GM19238 (cell line): Measurements from ENCODE around the gene VANGL1.
A peak's percentile ranks its signal among the peaks of the same experiment; 100 is the strongest.

Experiments used
- DNase-seq: peaks from one replicate; pipeline ENCODE4 v3.0.0; 2011; ENCODE audit warnings: low spot score; ENCODE audit not compliant: insufficient read length

VANGL1 gene

DNA sequence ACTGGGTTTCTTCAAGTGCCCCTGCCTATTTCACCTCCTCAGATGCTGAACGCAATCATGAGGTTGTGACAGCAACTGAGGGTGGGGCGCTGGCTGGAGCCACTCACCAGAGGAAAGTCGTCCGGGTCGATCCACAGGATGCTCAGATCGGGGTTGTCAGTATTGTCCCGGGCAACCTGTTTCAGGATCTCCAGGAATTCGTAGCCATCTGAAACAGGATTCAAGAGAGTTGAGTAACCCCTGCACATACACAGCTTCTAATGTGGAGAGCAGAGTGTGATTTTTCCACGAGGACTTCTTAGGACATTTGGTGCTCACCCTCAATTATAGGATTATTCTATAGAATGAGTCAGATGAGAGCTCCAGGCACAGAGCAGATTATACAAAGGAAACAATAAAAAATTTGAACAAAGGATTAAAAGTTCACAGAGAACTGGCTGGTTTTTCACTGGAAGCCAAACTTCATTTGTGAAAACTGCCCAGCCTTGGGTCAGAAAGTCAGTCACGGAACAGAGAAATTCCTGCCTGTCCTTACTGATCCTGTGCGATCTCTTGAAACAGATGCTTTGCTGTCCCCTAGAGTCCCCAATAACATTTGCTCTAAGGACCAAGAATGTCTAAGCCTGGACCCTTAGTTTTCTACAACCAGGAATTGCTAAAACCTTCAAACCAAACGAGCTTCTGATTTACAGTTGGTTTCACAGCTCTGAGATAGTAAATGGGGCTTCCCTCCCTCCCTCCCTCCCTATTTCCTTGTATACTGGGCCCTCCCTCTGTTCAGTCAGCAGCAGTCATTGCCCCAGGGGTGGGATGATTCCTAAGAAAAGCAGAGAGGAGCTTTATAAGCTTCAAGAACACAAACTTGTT is 63.5 kb downstream of the VANGL1 start:
- DNase-seq = no peak

DNA sequence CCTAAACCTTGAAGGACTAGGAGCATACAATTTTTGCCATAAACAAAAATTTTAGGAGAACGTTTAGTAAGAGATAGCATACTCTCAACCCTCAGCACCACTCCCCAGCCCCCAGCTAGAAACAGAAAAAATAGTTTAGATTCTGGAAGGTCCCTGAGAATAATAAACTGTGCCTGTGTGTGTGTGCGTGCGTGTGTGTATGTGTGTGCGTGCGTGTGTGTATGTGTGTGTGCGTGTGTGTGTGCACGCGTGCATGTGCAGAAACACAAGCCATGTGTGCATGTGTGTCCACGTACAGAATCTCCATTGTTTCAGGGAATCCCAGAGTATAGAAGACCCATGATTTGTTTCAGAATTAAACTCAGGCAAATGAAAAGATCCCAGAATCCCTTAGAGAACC is 64.2 kb downstream of the VANGL1 start:
- no peak for DNase-seq

DNA sequence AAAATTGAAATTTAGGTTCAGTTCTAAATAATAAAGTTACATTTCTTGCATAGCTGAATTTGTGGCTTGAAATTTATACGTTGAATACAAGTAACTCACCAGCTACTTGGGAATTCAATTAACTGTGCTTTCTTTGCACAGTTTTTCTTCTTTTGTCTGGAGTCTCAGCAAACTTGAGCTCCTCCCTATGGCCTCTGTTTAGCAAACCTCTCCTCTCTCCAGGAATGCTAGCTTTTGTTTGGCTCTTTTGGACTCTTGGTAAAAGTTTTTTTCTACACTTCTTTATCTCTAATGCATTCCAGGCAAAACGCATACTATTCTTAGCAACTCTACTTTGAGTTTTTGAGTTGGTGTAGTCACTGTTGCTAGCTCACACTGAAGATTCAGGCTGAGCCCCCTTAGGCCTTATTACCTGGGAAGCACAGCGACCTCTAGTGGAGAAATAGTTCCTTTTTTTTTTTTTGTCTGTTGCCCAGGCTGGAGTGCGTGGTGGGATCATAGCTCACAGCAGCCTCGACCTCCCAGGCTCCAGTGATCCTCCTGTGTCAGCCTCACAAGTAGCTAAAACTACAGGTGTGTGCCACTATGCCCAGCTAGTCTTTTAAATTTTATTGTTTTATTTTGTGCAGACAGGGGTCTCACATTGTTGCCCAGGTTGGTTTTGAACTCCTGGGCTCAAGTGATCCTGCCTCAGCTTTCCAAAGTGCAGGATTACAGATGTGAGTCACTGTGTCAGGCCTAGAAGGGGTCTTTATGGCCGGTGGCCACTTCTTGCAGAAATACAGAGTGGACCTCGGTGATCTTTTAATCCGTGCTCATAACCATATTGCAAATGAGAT is 65.0 kb downstream of the VANGL1 start:
- peak; percentile 23 for DNase-seq

DNA sequence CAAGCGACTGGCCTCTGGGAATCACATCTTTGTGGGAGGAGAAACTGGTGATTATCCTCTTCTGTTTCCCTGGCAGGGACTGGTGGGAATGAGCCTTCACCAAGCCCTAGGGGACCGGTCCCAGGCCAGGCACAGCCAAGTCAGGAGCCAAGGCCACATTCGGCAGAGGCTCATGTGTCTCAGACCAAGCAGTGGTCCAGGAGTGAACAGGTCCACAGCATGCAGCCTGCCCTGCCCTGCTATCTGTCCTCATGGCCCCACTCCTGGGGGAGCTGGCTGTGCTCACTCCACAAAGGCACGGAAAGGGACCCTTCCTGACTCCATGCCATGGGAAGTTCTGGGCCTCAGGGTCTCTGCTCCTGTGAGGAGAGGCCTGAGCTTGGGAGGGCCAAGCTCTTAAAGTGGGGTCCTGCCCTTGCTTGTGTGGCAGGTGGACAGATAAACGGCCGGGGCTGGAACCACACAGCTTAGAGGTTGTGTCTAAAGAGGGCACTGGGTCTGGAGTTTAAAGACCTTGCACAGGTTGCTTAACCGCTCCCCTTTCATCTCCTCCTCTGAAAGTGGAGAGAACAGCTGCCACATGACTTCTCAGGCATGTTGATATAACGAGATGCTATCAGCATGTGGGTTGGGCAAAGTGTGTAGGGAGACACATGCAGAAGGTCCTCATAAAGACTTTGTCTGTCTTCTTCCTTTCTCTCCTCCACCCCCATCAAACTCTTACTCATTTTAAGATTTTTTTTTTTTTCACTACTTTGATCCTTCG is 69.3 kb downstream of the VANGL1 start:
- DNase-seq = no peak

DNA sequence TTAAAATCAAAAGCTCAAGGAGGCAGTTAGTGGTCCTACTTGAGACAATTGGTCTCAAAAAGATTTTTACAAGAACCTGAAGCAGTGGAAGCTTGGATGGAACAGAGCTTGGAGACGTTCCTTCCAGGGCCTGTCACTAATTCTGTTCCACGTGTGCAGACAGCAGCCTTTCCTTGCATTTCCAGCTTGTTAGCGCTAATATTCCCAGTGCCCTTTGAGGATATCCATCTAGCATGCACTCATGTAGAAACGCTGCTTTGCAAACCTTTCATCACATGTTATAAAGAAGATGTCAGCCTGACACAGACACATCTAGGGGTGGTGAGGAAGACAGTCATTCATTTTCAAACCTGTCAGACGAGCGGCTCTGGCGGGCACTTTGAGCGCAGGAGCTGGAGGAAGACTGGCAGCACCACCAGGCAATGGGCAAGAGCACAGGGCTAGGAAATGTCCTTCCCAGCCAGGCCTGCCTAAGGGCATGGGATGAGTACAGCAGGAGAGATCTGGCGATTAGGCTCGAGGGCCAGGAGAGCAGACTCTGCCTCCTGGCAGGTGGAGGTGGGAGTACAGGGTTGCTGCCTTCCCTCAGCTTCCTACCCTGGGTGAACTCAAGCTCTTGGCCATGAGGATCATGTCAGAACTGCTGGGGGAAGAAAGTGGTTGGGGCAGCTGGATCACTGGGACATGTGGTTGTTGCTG is 71.3 kb downstream of the VANGL1 start:
- DNase-seq = no peak

DNA sequence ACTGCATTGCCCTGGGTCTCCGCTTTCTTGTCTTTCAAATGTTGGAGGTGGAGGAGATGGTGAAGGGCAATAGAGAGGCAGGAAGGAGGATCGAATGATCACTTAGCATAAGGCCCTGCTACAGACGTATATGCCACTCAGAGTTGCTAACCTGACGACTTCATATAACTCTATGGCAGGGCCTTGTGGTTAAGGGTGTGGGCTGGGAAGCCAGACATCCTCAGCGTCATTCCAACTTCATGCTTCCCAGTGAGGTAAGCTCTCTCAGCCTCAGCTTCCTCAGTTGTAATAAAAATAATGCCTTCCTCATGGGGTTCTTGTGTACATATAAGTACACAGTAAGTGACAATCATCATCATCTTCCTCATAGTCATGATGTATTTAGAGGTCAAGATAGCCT is 72.1 kb downstream of the VANGL1 start:
- no peak for DNase-seq

DNA sequence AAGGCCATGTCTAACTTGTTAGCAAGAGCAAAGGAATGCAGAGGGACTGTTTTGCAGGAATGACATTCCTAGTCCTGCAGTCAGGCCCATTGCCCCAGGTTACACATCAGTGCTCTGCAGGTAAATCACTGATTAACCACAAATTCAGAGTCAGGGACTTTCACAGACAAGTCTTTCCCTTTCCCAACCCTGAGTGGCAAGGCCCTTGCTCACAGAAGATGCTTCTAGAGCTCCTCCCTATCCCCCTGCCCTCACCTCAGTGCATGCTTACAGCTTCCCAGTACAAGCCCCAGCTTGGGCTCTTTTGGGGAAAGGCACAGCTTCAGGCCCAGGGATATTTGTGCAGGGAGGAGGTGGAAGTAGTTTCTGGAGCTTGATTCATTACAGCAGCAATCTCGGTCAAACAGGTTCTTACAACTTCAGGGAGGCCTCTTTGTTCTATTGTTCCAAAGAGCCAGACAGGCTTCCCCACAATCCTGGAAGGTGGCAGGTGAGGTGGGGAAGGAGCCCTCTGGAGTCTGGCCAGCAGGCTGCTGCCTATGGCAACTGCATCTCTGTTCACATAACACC is 72.9 kb downstream of the VANGL1 start:
- no peak for DNase-seq

DNA sequence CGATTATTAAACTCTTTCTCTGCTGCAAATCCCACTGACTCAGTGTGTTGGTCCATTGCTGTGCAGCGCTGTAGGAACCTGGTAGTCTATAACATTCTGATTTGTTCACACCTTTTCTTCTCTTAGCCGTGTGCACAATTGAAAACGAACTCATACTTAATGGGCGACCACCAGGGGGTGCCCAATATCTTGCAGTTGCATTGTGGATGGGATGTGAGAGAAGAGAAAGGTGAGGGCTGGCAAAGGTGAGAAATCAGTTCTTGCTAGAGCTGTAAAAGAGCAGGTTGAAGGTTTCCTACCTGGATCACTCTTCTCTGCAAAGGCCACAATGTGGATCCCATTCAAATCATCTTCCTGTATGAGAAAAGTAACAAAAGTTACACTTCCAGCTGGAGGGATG is 75.8 kb downstream of the VANGL1 start:
- DNase-seq = no peak

DNA sequence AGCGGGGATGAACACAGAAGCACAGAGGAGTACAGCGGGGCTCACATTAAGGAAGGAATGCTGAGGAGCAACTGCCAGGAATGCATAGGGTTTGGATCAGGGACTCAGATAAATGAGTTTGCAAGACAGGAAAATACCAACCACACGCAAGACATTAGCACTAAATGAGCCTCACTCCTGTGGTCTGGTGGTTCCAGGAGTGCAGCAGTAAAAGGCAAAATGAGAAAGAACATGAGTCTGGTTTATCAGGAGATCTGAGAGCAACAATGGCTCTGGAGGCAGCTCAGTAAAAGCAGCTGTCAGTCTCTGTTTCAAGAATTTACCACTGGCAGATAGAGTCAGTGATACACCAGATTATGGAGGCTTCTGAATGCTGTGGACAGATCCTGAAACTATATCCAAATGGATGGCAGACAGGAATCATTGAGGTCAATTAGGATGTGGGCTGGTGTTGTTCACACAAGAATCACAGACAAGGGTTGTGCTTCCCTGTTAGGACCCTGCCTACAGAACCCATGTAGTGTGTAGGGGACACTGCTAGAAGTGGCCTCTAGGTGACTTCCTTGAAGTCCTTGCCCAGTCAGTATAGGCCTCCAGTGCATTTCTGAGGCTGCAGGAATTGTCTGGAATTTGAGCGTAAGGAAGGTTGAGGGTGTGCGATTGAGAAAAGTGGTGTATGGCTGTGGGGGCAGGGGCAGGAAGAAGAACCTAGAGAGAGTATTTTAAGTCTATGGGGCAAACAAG is 76.4 kb downstream of the VANGL1 start:
- DNase-seq = no peak

DNA sequence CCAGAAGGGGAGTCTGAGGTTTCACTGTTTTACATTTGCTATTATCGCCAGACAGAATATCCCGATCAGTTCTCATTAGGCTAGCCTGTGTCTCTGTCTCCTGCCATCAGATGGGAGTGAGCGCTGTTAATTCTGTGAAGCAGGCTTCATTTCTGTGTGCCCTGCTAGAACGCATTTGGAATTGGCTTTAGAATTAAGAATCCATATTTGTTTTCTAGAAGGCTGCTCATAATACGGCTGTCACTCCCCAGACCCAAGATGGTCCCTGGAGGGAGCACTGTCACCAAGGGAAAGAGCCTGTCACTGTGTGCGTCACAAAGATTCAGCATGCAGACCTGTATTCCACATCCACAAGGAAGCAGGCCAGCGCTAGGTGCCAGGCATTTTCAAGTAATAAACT is 77.5 kb downstream of the VANGL1 start:
- no peak for DNase-seq

DNA sequence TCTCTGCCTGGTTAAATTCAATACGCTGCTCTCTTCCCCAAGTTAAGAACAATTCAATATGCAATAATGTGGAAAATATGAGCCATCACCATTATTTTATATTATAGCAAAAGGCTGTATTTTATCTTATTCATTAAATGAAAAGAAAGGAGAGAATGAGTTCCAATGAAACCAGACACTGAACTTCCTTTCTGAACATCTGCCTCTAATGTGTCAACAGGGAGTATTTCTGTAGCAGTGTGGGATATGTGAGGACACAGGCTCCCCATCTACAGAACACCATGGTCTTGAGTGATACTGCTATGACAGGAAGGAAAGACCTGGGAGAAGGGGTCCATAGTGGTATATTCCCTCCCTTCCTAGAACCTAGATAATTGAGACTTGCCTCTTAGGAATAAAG is 80.5 kb downstream of the VANGL1 start:
- DNase-seq = no peak

DNA sequence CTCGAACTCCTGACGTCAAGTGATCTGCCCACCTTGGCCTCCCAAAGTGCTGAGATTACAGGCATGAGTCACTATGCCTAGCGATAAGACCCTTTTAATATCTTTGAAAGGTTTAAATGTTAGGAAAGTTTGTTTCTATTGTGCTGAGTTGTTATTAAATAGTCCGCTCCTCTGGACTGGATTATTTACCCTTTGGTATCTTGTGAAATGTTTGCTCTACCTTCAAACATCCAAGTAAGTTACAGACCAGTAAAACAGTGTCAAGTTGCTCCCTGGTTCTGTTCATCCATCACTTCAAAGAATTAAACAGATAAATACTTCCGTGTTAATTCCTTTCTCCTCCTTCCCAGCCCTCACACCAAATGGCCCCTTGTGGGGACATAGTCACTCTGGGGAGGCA is 82.0 kb downstream of the VANGL1 start:
- DNase-seq = no peak

DNA sequence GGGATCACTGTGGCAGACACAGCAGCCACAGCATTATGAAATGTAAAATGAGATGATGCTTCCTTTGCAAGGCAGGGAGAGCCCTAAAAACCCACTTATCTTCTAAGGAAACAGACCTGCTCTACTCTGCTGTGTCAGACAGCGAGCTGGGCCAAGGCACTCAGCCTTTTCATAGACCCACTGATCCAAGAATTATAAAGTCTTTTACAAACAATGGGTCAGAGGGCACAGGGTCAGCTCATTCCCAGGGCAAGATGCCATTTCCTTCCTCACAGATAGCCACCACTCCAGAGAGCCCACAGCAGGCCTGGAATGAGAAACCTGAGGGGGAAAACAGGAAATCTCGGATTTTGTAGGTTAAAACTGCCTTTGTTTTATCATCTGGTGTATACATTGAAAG is 83.8 kb downstream of the VANGL1 start:
- no peak for DNase-seq

DNA sequence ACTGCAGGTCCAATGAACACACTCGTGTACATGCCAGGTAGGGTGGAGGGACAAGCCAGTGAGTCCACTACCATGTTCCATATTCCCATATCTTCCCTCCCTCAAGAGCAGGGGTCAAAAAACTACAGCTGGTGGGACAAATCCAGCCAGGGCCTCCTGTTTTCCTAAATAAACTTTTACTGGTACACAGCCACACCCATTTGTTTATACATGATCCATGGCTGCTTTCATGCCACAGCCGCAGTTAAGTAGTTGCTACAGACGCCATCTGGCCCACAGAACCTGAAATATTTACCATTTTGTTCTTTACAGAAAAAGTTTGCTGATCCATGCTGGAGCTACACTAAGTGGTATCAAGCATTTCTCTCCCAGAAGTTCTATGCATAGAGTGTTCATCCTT is 84.4 kb downstream of the VANGL1 start:
- no peak for DNase-seq

DNA sequence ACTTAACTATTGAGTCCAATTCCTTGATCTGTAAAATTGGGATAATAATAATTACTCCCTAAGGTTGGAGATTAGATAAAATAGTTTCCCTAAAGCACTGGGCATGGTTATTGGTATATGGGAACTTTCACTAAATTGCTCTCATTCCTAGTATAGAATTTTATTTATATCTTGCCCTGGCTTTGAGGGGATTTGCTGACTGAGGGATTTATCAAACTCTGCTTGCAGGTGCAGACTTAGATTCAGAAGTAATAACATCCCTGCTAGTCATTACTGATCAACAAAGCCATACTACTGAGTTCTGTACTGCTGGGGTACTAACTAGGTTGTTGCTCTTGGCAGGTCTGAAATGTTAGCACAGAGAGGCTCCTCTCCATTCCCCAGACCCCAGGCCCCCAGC is 84.8 kb downstream of the VANGL1 start:
- DNase-seq = no peak

DNA sequence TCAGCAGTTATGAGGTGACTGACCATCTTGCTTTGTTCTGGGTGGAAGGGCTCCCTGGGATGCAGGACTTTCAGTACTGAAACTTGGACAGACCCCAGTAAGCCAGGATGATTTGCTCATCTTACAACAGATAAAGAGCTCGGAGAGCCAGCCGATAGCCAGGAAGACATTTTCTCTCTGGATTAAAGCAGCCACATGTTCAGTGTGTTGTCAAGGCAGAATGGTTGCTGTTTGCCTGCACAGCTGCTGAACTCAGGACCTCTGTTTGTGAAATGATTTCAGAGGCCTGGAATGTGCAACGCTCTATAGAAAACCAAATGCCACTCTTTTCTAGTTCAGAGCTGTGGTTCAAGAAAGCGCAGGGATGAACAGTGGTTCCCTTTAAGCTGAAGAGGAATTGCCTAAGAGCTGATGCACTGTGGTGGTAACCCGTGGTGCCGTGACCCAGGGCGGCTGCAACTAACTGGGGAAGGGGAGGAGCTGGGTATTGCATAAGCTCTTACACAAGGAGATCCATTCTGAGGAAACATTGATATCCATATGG is 86.0 kb downstream of the VANGL1 start:
- DNase-seq = no peak

DNA sequence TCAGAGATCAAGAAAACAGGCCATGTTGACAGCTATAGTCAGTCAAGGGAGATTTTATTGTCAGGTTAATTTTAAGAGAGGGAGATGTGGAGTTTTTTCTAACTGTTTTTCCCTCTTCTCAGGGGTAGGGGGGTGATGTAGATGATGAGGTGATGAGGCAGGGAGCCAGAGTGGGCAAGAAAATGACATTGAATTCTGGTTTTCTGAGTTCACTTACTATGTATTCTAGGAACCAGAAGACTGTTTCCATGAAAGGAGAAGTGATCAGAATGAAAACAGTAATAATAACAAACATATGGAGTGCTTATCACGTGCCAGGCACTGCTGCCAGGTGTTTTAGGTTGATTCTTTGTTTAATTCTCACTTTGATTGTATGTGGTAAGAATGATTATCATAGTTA is 86.6 kb downstream of the VANGL1 start:
- DNase-seq = no peak

DNA sequence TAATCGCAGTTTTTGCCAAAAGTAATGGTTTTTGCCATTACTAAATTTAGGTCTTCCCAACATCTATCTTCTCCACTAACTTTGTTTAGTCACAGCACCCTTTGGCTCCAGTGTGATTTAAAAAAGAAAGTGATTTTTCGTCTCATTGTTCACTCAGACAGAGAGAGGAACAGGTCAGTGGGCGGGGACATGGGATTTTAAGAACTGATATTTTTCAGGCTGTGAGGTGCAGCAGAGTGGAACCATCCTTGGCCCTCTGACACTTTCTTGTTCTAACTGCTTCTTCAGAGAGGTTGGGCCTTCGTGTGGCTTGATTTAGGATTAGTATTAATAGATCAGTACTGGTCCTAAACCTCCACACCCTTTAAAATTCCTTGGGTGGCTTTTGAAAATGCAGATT is 88.0 kb downstream of the VANGL1 start:
- peak; percentile 35 for DNase-seq

DNA sequence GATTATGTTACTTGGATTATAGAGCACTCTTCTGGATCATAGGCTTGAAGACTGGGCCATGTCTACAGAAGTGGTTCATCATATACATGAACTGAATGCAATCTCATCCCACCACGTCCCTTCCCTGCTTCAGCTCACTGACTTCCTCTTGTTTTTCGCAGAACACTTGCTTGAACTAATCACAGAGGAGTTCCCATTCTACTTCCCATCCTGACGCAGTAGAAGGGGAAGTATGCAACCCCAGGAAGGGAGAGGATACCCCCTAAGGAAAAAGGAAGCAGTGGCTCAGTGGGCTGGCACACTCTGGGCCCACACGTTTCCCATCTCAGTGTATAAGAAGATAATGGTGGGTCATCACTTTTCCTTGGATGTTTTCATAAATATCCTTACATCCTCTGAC is 90.5 kb downstream of the VANGL1 start:
- no peak for DNase-seq

DNA sequence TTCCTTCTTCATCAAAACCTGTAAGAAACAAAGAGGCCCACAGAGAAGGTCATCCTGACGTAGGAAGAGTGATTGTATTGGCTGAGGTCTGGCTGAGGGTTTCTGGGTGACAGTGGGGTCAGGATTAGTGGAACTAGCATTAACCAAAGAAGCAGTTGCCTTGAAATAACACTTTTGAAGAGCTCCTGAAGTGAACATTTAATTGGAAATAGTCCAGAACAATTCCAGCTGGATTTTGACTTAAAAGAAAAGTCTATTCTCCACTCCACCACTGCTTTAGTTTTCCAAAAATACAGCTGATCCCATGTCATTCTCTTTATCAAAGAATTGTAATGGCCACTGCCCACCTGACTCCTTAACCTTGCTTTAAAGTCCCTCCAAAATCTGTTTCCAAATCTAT is 99.0 kb downstream of the VANGL1 start:
- no peak for DNase-seq
